PC-3 (cell line): ENCODE measurements around the gene BAHD1. TPM values are rescaled to one million over a fixed set of nuclear protein-coding genes. Genes with fewer than 3 reads are reported as not detected.

Experiments
- ATAC-seq: fragments of 200-7000 bp; cut with Tn5 transposase; 2 replicates; pipeline ENCODE4 v1.9.1; 2020; ENCODE audit warnings: mild to moderate bottlenecking, moderate library complexity
- BruUV-seq: library from RNA; stranded (reverse); fragments of 400-500 nt; replicated peaks from 2 replicates; lab custom pipeline; 2021; lab: Mats Ljungman, UMichigan
- CTCF ChIA-PET: fragments of 300-600 bp; sonication (Branson Sonifier 250); formaldehyde crosslinking; loops from one replicate; lab custom pipeline; 2022; ENCODE audit warnings: antibody characterized with exemption; lab: Charles Lee
- POLR2A ChIA-PET: fragments of 300-600 bp; sonication (Branson Sonifier 250); formaldehyde crosslinking; loops from one replicate; lab custom pipeline; 2022; ENCODE audit warnings: antibody characterized with exemption; ENCODE audit not compliant: unreplicated experiment; lab: Charles Lee
- DNase-seq: peaks from one replicate; pipeline ENCODE4 v3.0.0-alpha.2; 2015
- H2AFZ ChIP-seq: fragments of 300-600 bp; sonication (generic); 2 replicates; pipeline ENCODE4 v1.6.0; 2016; ENCODE audit warnings: antibody characterized with exemption, low read length
- H3F3A ChIP-seq: fragments of 300-600 bp; sonication (generic); one replicate; pipeline ENCODE4 v1.6.0; 2017; ENCODE audit warnings: antibody characterized with exemption, low read length, control low read depth, mild to moderate bottlenecking; ENCODE audit not compliant: unreplicated experiment
- H3K27ac ChIP-seq: fragments of 300-600 bp; sonication (generic); 2 replicates; pipeline ENCODE4 v1.5.1; 2016; ENCODE audit warnings: mild to moderate bottlenecking, low read length
- H3K27me3 ChIP-seq: fragments of 300-600 bp; sonication (generic); 2 replicates; pipeline ENCODE4 v1.6.1; 2016; ENCODE audit warnings: low read length, mixed read lengths
- H3K36me3 ChIP-seq: fragments of 300-600 bp; sonication (generic); 2 replicates; pipeline ENCODE4 v1.6.1; 2016; ENCODE audit warnings: low read depth, mixed run types, low read length, mixed read lengths
- H3K4me1 ChIP-seq: fragments of 300-600 bp; sonication (generic); 2 replicates; pipeline ENCODE4 v1.5.1; 2016; ENCODE audit warnings: low read length; ENCODE audit not compliant: insufficient read depth
- H3K4me2 ChIP-seq: fragments of 300-600 bp; sonication (generic); 2 replicates; pipeline ENCODE4 v1.6.0; 2016; ENCODE audit warnings: low read length
- H3K4me3 ChIP-seq: fragments of 300-600 bp; sonication (generic); 2 replicates; pipeline ENCODE4 v1.5.1; 2016; ENCODE audit warnings: mild to moderate bottlenecking, low read length, mixed read lengths
- H3K79me2 ChIP-seq: fragments of 300-600 bp; sonication (generic); 2 replicates; pipeline ENCODE4 v1.6.1; 2017; ENCODE audit warnings: low read length, mixed read lengths
- H3K9ac ChIP-seq: fragments of 300-600 bp; sonication (generic); 2 replicates; pipeline ENCODE4 v1.6.0; 2016; ENCODE audit warnings: mild to moderate bottlenecking, low read length
- H3K9me2 ChIP-seq: fragments of 300-600 bp; sonication (generic); replicated peaks from 2 replicates; pipeline ENCODE4 v1.6.1; 2016; ENCODE audit warnings: mixed run types, low read length, mixed read lengths
- H3K9me3 ChIP-seq: fragments of 300-600 bp; sonication (generic); 2 replicates; pipeline ENCODE4 v1.6.1; 2016; ENCODE audit warnings: low read length, mixed read lengths
- H4K20me1 ChIP-seq: fragments of 300-600 bp; sonication (generic); 2 replicates; pipeline ENCODE4 v1.6.1; 2016; ENCODE audit warnings: low read length, mixed read lengths
- EZH2 ChIP-seq: fragments of 300-600 bp; sonication (generic); IDR thresholded peaks from one replicate; pipeline ENCODE4 v1.6.1; 2017; ENCODE audit warnings: antibody characterized with exemption, mild to moderate bottlenecking, low read length; ENCODE audit not compliant: unreplicated experiment
- EZH2phosphoT487 ChIP-seq: fragments of 300-600 bp; sonication (generic); IDR thresholded peaks from 2 replicates; pipeline ENCODE4 v1.6.1; 2018; ENCODE audit warnings: mild to moderate bottlenecking, antibody characterized with exemption, low read length, borderline replicate concordance
- intact Hi-C: fragments of 100-400 bp; cut with micrococcal nuclease; formaldehyde crosslinking; loops from 2 replicates; pipeline ENCODE4 v1.9.0; 2023
- total RNA-seq: library from RNA; depleted of rRNA; stranded (reverse); fragments of >200 nt; gene quantifications from 2 replicates; pipeline ENCODE4 v1.2.3, GENCODE V29; 2014
- TF ChIP-seq, protein P1 (sequence below): fragments of 300-600 bp; sonication (generic); conservative IDR thresholded peaks from 2 replicates; pipeline ENCODE4 v1.5.1; 2017; ENCODE audit warnings: antibody characterized with exemption, low read depth, mild to moderate bottlenecking, low read length

Gene BAHD1
- total RNA-seq, 1 experiment from 2014 or later: 18.8 TPM

DNA sequence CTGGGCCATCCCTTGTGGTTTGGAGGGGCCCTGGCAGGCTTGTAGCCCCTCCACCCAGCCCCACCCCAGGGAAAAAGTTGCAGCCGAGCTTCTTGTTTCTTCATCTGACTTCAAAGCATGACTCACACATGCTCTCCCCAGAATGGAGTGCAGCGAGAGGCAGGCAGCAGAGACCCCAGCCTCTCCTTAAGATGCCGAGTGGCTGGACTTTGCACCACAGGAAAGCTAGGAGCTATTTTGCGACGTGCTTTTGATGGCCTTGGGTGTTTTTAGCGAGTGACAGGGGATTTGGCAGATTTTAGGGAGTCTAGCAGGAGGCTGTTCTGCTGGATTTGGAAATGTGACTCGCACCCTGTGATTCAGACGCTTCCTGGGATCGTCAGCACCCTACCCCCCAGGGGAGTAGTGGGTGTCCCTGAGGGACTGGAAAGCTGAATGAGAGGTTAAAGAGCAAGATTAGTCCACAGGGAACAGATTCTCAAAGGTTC is 14.2 kb downstream of the BAHD1 start:
- no peaks in the 10 kb centered on the region for H3K36me3 ChIP-seq
- H3K4me2 ChIP-seq: peak overlapping the region; percentile 75
- TF ChIP-seq EZH2 (no peak), EZH2phosphoT487 (no peak)
- TF ChIP-seq, protein P1, sequence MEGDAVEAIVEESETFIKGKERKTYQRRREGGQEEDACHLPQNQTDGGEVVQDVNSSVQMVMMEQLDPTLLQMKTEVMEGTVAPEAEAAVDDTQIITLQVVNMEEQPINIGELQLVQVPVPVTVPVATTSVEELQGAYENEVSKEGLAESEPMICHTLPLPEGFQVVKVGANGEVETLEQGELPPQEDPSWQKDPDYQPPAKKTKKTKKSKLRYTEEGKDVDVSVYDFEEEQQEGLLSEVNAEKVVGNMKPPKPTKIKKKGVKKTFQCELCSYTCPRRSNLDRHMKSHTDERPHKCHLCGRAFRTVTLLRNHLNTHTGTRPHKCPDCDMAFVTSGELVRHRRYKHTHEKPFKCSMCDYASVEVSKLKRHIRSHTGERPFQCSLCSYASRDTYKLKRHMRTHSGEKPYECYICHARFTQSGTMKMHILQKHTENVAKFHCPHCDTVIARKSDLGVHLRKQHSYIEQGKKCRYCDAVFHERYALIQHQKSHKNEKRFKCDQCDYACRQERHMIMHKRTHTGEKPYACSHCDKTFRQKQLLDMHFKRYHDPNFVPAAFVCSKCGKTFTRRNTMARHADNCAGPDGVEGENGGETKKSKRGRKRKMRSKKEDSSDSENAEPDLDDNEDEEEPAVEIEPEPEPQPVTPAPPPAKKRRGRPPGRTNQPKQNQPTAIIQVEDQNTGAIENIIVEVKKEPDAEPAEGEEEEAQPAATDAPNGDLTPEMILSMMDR: no peak
- H3F3A ChIP-seq: no peaks in the 10 kb centered on the region
- H3K4me3 ChIP-seq: peak overlapping the region; percentile 45; the same call in 1 of the 2 replicates
- BruUV-seq: no TSS peak
- H3K9me3 ChIP-seq: no peaks in the 10 kb centered on the region
- H4K20me1 ChIP-seq: peaks cover 13% of the 10 kb centered on the region; the same call in 1 of the 2 replicates
- peaks cover 21% of the 10 kb centered on the region for H3K4me1 ChIP-seq
- ATAC-seq: peak; percentile 64
- H3K9ac ChIP-seq: peak overlapping the region; percentile 13; the same call in 1 of the 2 replicates
- H3K27ac ChIP-seq: peak overlapping the region; percentile 61
- CTCF ChIA-PET: interaction anchor here (0.8 kb wide), 1 partner anchor 52 kb away, joined by 3 read pairs; no protein-coding TSS in a partner anchor
- peak overlapping the region; percentile 31; the same call in 1 of the 2 replicates for H2AFZ ChIP-seq
- H3K9me2 ChIP-seq: no peaks in the 10 kb centered on the region
- POLR2A ChIA-PET: interaction anchor here (0.5 kb wide), 2 partner anchors 12 to 112 kb away, joined by 3 to 4 read pairs; no protein-coding TSS in a partner anchor
- H3K79me2 ChIP-seq: peaks cover 80% of the 10 kb centered on the region
- intact Hi-C loops: no loop called here
- peak; percentile 67 for DNase-seq
- H3K27me3 ChIP-seq: no peaks in the 10 kb centered on the region

DNA sequence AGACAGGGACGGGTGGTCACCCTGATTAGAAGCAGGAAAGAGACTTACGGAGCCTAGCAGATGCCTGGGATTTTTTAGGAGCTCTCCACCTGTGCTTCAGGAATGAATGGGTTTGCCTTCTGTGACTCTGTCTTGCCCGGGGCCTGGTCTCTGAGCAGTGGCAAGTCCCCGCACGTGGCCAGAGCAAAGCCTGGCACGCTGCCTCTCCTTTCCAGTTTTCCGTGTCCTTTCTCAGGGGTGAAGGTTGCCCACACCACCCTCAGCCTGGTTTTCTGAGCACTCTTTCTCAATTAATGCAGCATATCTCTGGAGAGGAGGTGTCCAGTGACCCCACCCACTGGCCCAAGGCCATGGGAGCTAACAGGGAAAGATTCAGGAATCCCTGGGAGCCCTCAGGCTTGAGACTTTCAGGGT is 15.6 kb downstream of the BAHD1 start:
- no TSS peak for BruUV-seq
- TF ChIP-seq EZH2phosphoT487: no peak
- no peak for TF ChIP-seq EZH2
- TF ChIP-seq, protein P1: no peak
- peaks cover 21% of the 10 kb centered on the region for H3K4me1 ChIP-seq
- H3K27ac ChIP-seq: no peak overlapping the region
- no peak overlapping the region for H3K4me3 ChIP-seq
- DNase-seq (no peak), ATAC-seq (no peak)
- no peaks in the 10 kb centered on the region for H3K27me3 ChIP-seq
- CTCF ChIA-PET: no interaction called here
- no peaks in the 10 kb centered on the region for H3K9me3 ChIP-seq
- H3K4me2 ChIP-seq: no peak overlapping the region
- no peaks in the 10 kb centered on the region for H3K9me2 ChIP-seq
- POLR2A ChIA-PET: no interaction called here
- no peaks in the 10 kb centered on the region for H3K36me3 ChIP-seq
- H3K79me2 ChIP-seq: peaks cover 69% of the 10 kb centered on the region
- H3F3A ChIP-seq: no peaks in the 10 kb centered on the region
- peaks cover 7% of the 10 kb centered on the region; the same call in 1 of the 2 replicates for H4K20me1 ChIP-seq
- H2AFZ ChIP-seq: no peak overlapping the region
- no peak overlapping the region for H3K9ac ChIP-seq
- intact Hi-C loops: no loop called here

DNA sequence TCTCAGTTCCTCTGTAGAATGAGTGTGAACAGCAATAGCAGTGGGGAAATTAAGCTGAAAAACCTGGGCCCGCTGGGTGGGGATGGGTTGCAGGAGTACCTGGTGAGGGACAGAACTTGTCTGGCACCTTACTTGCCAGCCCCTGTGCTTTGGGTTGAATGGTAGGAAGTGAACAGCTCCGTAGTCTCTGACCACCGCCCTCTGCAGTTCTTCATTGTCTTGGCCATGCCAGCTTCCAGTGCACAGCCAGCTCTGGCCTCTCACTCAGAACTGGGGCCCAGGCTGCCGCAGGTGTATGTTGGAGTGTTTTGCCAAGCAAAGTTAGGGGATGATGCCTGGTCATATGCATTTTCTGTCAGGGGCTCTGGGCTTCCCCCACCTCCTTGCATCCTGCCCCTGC is 16.0 kb downstream of the BAHD1 start:
- peaks cover 21% of the 10 kb centered on the region for H3K4me1 ChIP-seq
- CTCF ChIA-PET: no interaction called here
- no peak overlapping the region for H3K4me2 ChIP-seq
- H3K36me3 ChIP-seq: no peaks in the 10 kb centered on the region
- peaks cover 64% of the 10 kb centered on the region for H3K79me2 ChIP-seq
- no peak overlapping the region for H3K4me3 ChIP-seq
- DNase-seq (no peak), ATAC-seq (no peak)
- no peak overlapping the region for H3K9ac ChIP-seq
- H3K27me3 ChIP-seq: no peaks in the 10 kb centered on the region
- H3K9me3 ChIP-seq: no peaks in the 10 kb centered on the region
- no TSS peak for BruUV-seq
- intact Hi-C loops: no loop called here
- no peaks in the 10 kb centered on the region for H3F3A ChIP-seq
- peaks cover 7% of the 10 kb centered on the region; the same call in 1 of the 2 replicates for H4K20me1 ChIP-seq
- TF ChIP-seq EZH2 (no peak), EZH2phosphoT487 (no peak)
- TF ChIP-seq, protein P1: no peak
- H3K27ac ChIP-seq: no peak overlapping the region
- H2AFZ ChIP-seq: no peak overlapping the region
- H3K9me2 ChIP-seq: no peaks in the 10 kb centered on the region
- POLR2A ChIA-PET: no interaction called here
